NCI-H748 (cell line): ENCODE measurements around the gene DUSP23.
A peak's percentile ranks its signal among the peaks of the same experiment; 100 is the strongest.

ENCODE experiments used
- DNase-seq: peaks from one replicate; lab custom pipeline; 2025; ENCODE audit not compliant: unreplicated experiment; lab: John Stamatoyannopoulos, UW

Gene DUSP23

GRCh38 chr1:159780583-159781582, at the start of gene DUSP23:
DUSP23 (plus strand) TSS chr1:159780962; CDS start chr1:159781101, 139 bp downstream.
- peak; percentile 88 for DNase-seq

GRCh38 chr1:159737238-159737916, 43.4 kb upstream of the DUSP23 start:
- DNase-seq = peak; percentile 24

GRCh38 chr1:159743651-159744410, 36.9 kb upstream of the DUSP23 start:
- no peak for DNase-seq

GRCh38 chr1:159746666-159747065, 34.1 kb upstream of the DUSP23 start:
- no peak for DNase-seq

- no peak for DNase-seq
Observed at GRCh38 chr1:159748370-159748769, 32.4 kb upstream of the DUSP23 start.

- no peak for DNase-seq
Observed at GRCh38 chr1:159749630-159750029, 31.1 kb upstream of the DUSP23 start.

- DNase-seq = no peak
Observed at GRCh38 chr1:159750621-159751020, 30.1 kb upstream of the DUSP23 start.

GRCh38 chr1:159751031-159751430, 29.7 kb upstream of the DUSP23 start:
- DNase-seq = no peak

GRCh38 chr1:159752135-159752580, 28.6 kb upstream of the DUSP23 start:
- DNase-seq = no peak

- no peak for DNase-seq
Observed at GRCh38 chr1:159753386-159753785, 27.4 kb upstream of the DUSP23 start.

- no peak for DNase-seq
Observed at GRCh38 chr1:159755451-159756007, 25.2 kb upstream of the DUSP23 start.

- no peak for DNase-seq
Observed at GRCh38 chr1:159756397-159756796, 24.4 kb upstream of the DUSP23 start.

GRCh38 chr1:159763686-159764085, 17.1 kb upstream of the DUSP23 start:
- DNase-seq = no peak

- DNase-seq = no peak
Observed at GRCh38 chr1:159765806-159766205, 15.0 kb upstream of the DUSP23 start.

GRCh38 chr1:159771127-159771895, 9.5 kb upstream of the DUSP23 start:
- no peak for DNase-seq

- no peak for DNase-seq
Observed at GRCh38 chr1:159774465-159774864, 6.3 kb upstream of the DUSP23 start.

- DNase-seq = no peak
Observed at GRCh38 chr1:159775716-159776115, 5.0 kb upstream of the DUSP23 start.

- no peak for DNase-seq
Observed at GRCh38 chr1:159778266-159778665, 2.5 kb upstream of the DUSP23 start.

- DNase-seq = no peak
Observed at GRCh38 chr1:159779403-159779851, 1.3 kb upstream of the DUSP23 start.

- no peak for DNase-seq
Observed at GRCh38 chr1:159781992-159782391, 1.2 kb downstream of the DUSP23 start.
